Measurements from ENCODE around the gene PPP1R14B.
"Not testable (repeated sequence)": the region's sequence is repeated elsewhere in the genome, so short reads cannot be mapped to it uniquely, and the experiment has no call there.

The PPP1R14B gene

DNA sequence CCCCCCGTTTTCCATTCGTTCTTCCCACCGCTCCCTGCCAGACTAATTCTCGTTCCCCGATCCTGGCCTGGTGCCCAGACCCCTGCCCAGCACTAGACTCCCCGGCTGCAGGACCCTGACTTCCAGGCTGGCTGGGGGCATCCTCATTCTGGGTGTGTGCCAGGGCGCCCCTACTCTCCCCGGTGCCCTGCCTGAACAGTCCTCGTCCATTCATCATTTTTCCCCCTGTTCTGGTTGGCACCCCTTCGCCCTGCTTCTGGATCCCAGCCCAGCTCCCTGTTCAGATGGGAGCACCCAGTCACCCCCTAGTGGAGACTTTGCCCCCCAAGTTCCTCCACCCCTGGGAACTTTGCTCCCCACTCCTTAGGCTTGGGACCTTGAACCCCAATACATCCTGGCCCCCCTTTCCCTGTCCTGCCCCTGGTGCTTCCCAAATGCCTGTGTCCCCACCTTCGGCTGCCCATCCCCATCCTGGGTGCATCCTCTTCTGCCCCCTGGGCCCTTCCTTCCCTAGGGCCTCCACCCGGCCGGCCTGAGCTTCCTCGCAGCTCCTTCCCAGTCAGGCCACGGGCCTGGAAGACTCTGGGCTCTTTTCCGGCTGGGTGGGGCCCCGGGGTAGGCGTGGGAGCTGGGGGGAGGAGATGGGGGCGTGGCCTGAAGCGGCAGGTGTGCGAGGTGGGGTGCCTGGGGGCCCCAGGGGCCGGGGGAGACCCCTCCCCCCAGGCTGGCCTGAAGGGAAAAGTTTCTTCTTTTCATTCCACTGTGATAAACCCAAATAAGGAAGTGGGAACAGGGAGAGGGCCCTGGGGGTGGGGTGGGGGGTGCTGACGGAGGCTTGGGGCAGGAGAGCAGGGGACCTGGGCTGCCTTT, 5.5 kb upstream of the PPP1R14B start:
- Histone ChIP-seq H3K4me3 (ENCODE audit: low read depth in 1 of 5, low read length in 5 of 5) (peak overlapping the region; percentile 73 to 80 (median 78)), H3K27ac (ENCODE audit: low read depth, low read length) (peak overlapping the region; percentile 50)

DNA sequence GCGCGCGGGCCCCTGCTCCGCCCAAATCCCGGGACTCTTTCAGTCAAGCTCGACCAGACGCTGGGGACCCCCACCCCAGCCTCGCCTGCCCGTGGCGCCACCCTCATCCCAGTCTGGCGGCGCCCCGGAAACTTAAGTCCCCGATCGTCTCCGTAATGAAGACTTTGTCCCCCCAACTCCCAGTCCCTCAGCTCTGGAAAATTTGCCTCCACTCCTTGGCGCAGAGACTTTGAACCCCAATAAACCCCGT, 4.9 kb upstream of the PPP1R14B start:
- Histone ChIP-seq H3K4me3 (ENCODE audit: low read depth in 1 of 5, low read length in 5 of 5) (peak overlapping the region; percentile 73 to 80 (median 78)), H3K27me3 (ENCODE audit: control insufficient read depth in 5 of 5, insufficient read depth in 4 of 5, low read length in 5 of 5) (no peaks in the 10 kb centered on the region), H3K27ac (ENCODE audit: low read depth, low read length) (peak overlapping the region; percentile 50), H3K36me3 (ENCODE audit: control insufficient read depth in 5 of 5, insufficient read depth in 5 of 5, low read length in 5 of 5) (peaks cover 0 to 26% (median 25%) of the 10 kb centered on the region in 5 donors), H3K4me1 (ENCODE audit: control insufficient read depth in 5 of 5, insufficient read depth in 5 of 5, low read length in 5 of 5) (peaks cover 2 to 46% (median 43%) of the 10 kb centered on the region in 5 donors), H3K9ac (ENCODE audit: low read length in 5 of 5) (peak overlapping the region in 4 of 5 donors; percentile 82 to 89 (median 84)), H3K9me3 (ENCODE audit: control insufficient read depth in 5 of 5, low read length in 5 of 5) (no peaks in the 10 kb centered on the region)

More for the DNA sequence above, 5.5 kb upstream of the PPP1R14B start:
- H3K9me3 ChIP-seq (ENCODE audit: control insufficient read depth in 5 of 5, low read length in 5 of 5), result no peaks in the 10 kb centered on the region
- H3K27me3 ChIP-seq (ENCODE audit: control insufficient read depth in 5 of 5, insufficient read depth in 4 of 5, low read length in 5 of 5), result no peaks in the 10 kb centered on the region
- H3K4me1 ChIP-seq (ENCODE audit: control insufficient read depth in 5 of 5, insufficient read depth in 5 of 5, low read length in 5 of 5), result peaks cover 0 to 41% (median 39%) of the 10 kb centered on the region in 5 donors
- H3K36me3 ChIP-seq (ENCODE audit: control insufficient read depth in 5 of 5, insufficient read depth in 5 of 5, low read length in 5 of 5), result peaks cover 0 to 30% (median 26%) of the 10 kb centered on the region in 5 donors
- peak overlapping the region in 4 of 5 donors; percentile 82 to 89 (median 84) for H3K9ac ChIP-seq (ENCODE audit: low read length in 5 of 5)

DNA sequence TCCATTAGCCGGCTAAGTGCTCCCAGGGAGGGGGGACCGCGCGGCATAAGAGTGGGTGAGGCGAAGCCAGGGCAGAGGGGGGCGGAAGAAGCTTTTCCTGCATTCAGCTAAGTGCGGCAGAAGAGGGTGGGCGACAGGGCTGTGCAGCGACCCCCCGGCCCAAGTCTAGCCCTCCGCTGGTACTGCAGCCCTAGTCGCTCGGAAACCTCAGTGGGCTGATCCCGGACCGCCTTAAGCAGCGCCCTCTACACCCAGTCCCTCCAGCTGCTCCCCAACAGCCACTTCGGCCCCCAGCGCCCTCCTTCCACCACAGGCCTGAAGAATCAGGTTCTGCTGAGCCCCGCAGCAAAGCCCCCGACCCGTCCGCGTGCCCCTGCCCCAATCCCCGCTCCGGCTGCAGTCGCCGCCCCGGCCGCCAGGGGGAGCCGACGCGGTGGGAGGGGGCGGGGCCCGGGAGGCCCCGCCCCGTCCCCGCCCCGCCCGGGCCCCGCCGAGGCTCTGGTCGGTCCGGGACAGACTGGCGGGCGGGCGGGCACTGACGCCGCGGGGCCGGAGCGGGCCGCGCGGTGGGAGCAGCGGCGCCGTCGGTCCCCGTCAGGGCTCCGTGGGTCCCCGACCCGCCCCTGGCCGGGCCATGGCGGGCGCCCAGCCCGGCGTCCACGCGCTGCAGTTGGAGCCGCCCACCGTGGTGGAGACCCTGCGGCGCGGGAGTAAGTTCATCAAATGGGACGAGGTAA, 4.4 kb upstream of the PPP1R14B start, which contains the start of gene PLCB3:
Gene PLCB3, plus strand, starts transcription at position 515 of the 737 bp plus-strand sequence. Its CDS starts 120 bp downstream, at position 635.
- Histone ChIP-seq H3K27ac (ENCODE audit: low read depth, low read length) (peak within 1 kb of the TSS; percentile 50), H3K4me3 (ENCODE audit: low read depth in 1 of 5, low read length in 5 of 5) (peak within 1 kb of the TSS; percentile 73 to 80 (median 78)), H3K27me3 (ENCODE audit: control insufficient read depth in 5 of 5, insufficient read depth in 4 of 5, low read length in 5 of 5) (no peaks in the 10 kb centered on the region), H3K36me3 (ENCODE audit: control insufficient read depth in 5 of 5, insufficient read depth in 5 of 5, low read length in 5 of 5) (peaks cover 0 to 21% (median 20%) of the 10 kb centered on the region in 5 donors), H3K9me3 (ENCODE audit: control insufficient read depth in 5 of 5, low read length in 5 of 5) (no peaks in the 10 kb centered on the region), H3K9ac (ENCODE audit: low read length in 5 of 5) (peak within 1 kb of the TSS in 4 of 5 donors; percentile 82 to 89 (median 84)), H3K4me1 (ENCODE audit: control insufficient read depth in 5 of 5, insufficient read depth in 5 of 5, low read length in 5 of 5) (peaks cover 2 to 48% (median 44%) of the 10 kb centered on the region in 5 donors)

DNA sequence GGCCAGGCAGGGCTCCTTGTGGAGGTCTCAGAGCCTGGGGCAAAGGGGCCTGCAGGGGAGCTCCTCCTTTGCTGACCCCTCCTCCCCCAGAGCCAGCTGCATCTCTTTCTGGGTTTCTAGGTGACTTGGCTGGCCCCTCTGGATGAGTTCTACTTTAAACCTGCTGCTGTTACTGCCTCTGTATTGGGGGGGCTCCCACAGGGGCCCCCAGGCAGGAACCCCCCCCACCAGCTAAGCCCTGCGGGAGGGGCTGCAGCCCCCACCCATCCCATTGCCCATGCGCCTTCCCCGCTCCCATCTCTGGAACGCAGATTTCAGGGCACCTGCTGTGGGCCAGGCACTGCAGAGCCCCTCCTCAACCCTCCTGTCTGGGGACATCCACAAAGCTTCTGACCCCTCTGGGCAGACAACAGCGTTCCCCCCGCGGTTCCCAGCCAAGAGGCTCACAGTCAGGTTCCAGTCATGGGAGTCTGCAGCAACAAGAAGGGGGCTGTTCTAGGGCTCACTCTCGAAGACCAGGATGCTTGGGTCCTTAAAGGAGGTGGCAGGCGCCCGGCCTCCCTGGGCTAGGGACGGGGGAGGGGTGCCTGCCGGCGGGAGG, 3.8 kb upstream of the PPP1R14B start:
- no peaks in the 10 kb centered on the region for H3K9me3 ChIP-seq (ENCODE audit: control insufficient read depth in 5 of 5, low read length in 5 of 5)
- H3K4me1 ChIP-seq (ENCODE audit: control insufficient read depth in 5 of 5, insufficient read depth in 5 of 5, low read length in 5 of 5), result peaks cover 2 to 54% (median 51%) of the 10 kb centered on the region in 5 donors
- H3K9ac ChIP-seq (ENCODE audit: low read length in 5 of 5), result peak overlapping the region in 4 of 5 donors; percentile 16 to 59 (median 48)
- no peaks in the 10 kb centered on the region for H3K27me3 ChIP-seq (ENCODE audit: control insufficient read depth in 5 of 5, insufficient read depth in 4 of 5, low read length in 5 of 5)
- H3K4me3 ChIP-seq (ENCODE audit: low read depth in 1 of 5, low read length in 5 of 5), result peak overlapping the region in 4 of 5 donors; percentile 47 to 66 (median 64)
- no peak overlapping the region for H3K27ac ChIP-seq (ENCODE audit: low read depth, low read length)
- H3K36me3 ChIP-seq (ENCODE audit: control insufficient read depth in 5 of 5, insufficient read depth in 5 of 5, low read length in 5 of 5), result peaks cover 0 to 15% (median 13%) of the 10 kb centered on the region in 5 donors

DNA sequence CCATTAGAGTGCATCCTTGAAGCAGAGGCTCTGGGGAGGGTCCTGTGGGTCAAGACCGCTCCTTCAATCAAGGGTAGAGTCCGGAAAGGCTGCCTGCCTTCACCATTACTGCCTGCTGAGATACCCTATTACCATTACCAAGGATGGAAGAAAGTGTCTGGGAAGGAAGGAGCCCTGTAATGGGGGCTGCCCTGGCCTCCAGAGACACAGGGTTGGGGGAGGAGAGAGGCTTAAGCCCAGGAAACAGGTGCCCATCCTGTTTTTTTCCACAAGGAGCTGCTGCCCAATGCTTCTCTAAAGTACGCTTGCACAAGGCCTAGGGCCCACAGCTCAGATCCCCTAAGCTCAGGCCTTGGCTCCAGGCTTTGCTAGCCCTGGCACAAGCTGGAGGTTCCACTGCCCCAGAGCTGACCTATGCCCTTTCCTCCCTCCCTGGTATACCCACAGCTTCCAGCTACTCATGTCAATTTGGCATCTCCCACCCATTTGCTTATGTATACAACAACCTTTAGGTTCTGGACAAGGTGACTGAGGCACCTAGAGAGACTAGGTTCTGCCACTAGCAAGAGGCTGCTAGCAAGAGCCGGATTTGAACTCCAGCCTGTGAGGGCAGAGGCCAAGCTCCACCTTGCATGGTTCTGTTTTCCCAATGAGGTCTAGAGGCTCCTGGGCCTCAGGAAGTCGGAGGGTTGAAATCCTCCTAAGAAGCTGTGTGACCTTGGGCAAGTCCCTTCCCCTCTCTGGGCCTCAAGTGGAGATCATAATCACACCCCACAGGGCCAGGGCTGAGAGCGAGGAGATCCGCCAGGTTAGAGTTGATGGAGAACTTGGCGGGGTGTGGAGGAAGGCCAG, 3.0 kb upstream of the PPP1R14B start:
- H3K36me3 ChIP-seq (ENCODE audit: control insufficient read depth in 5 of 5, insufficient read depth in 5 of 5, low read length in 5 of 5), result peaks cover 0 to 8% (median 7%) of the 10 kb centered on the region in 5 donors
- H3K27ac ChIP-seq (ENCODE audit: low read depth, low read length), result no peak overlapping the region
- peak overlapping the region in 1 of 5 donors; percentile 22 for H3K9ac ChIP-seq (ENCODE audit: low read length in 5 of 5)
- no peaks in the 10 kb centered on the region for H3K9me3 ChIP-seq (ENCODE audit: control insufficient read depth in 5 of 5, low read length in 5 of 5)
- peaks cover 2 to 62% (median 58%) of the 10 kb centered on the region in 5 donors for H3K4me1 ChIP-seq (ENCODE audit: control insufficient read depth in 5 of 5, insufficient read depth in 5 of 5, low read length in 5 of 5)
- H3K27me3 ChIP-seq (ENCODE audit: control insufficient read depth in 5 of 5, insufficient read depth in 4 of 5, low read length in 5 of 5), result no peaks in the 10 kb centered on the region
- H3K4me3 ChIP-seq (ENCODE audit: low read depth in 1 of 5, low read length in 5 of 5), result no peak overlapping the region

DNA sequence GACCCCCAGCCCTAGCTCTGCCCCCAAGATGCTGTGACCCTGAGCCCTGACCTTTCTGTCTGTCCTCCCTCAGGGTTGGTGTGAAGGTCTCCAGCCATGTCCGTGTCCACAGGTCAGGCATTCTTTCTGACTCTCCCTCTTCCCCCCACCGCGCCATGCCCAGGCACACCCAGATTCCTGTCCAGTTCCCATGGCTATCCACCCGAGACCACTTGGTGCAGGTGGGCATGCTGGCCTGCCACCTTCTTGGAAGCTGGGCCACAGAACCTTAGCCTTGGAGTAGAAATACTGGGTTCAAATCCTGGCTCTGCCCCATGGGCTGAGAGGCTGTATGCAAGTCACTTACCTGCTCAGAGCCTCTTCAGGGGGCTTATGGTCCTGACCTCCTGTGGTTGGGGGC, 2.3 kb upstream of the PPP1R14B start:
- no peak overlapping the region for H3K9ac ChIP-seq (ENCODE audit: low read length in 5 of 5)
- no peaks in the 10 kb centered on the region for H3K9me3 ChIP-seq (ENCODE audit: control insufficient read depth in 5 of 5, low read length in 5 of 5)
- no peak overlapping the region for H3K27ac ChIP-seq (ENCODE audit: low read depth, low read length)
- peaks cover 0 to 5% (median 3%) of the 10 kb centered on the region in 5 donors for H3K36me3 ChIP-seq (ENCODE audit: control insufficient read depth in 5 of 5, insufficient read depth in 5 of 5, low read length in 5 of 5)
- peaks cover 2 to 64% (median 58%) of the 10 kb centered on the region in 5 donors for H3K4me1 ChIP-seq (ENCODE audit: control insufficient read depth in 5 of 5, insufficient read depth in 5 of 5, low read length in 5 of 5)
- no peak overlapping the region for H3K4me3 ChIP-seq (ENCODE audit: low read depth in 1 of 5, low read length in 5 of 5)
- no peaks in the 10 kb centered on the region for H3K27me3 ChIP-seq (ENCODE audit: control insufficient read depth in 5 of 5, insufficient read depth in 4 of 5, low read length in 5 of 5)

DNA sequence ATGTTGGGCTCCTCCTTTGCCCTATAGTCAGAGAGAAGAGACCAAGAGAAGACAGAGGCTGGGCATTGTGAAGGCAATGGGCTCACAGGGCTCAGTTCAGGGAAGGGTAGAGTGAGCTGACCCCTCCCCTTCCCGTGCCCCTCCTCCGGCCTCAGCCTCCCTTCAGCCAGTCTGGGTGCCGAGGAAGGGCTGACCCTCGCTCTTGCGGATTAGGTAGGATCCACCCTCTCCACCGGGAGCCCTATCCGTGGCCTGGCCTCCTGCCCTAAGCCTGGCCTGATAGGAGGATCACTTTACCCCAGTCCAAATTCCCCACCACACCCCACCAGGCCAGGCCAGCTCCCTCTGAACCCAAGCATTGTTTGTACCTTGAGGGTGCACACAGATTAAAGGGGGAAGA, 1.8 kb upstream of the PPP1R14B start:
- H3K36me3 ChIP-seq (ENCODE audit: control insufficient read depth in 5 of 5, insufficient read depth in 5 of 5, low read length in 5 of 5), result peaks cover 0 to 7% (median 7%) of the 10 kb centered on the region in 5 donors
- no peaks in the 10 kb centered on the region for H3K27me3 ChIP-seq (ENCODE audit: control insufficient read depth in 5 of 5, insufficient read depth in 4 of 5, low read length in 5 of 5)
- H3K27ac ChIP-seq (ENCODE audit: low read depth, low read length), result no peak overlapping the region
- H3K9me3 ChIP-seq (ENCODE audit: control insufficient read depth in 5 of 5, low read length in 5 of 5), result no peaks in the 10 kb centered on the region
- H3K4me1 ChIP-seq (ENCODE audit: control insufficient read depth in 5 of 5, insufficient read depth in 5 of 5, low read length in 5 of 5), result peaks cover 2 to 65% (median 55%) of the 10 kb centered on the region in 5 donors
- no peak overlapping the region for H3K9ac ChIP-seq (ENCODE audit: low read length in 5 of 5)
- no peak overlapping the region for H3K4me3 ChIP-seq (ENCODE audit: low read depth in 1 of 5, low read length in 5 of 5)

DNA sequence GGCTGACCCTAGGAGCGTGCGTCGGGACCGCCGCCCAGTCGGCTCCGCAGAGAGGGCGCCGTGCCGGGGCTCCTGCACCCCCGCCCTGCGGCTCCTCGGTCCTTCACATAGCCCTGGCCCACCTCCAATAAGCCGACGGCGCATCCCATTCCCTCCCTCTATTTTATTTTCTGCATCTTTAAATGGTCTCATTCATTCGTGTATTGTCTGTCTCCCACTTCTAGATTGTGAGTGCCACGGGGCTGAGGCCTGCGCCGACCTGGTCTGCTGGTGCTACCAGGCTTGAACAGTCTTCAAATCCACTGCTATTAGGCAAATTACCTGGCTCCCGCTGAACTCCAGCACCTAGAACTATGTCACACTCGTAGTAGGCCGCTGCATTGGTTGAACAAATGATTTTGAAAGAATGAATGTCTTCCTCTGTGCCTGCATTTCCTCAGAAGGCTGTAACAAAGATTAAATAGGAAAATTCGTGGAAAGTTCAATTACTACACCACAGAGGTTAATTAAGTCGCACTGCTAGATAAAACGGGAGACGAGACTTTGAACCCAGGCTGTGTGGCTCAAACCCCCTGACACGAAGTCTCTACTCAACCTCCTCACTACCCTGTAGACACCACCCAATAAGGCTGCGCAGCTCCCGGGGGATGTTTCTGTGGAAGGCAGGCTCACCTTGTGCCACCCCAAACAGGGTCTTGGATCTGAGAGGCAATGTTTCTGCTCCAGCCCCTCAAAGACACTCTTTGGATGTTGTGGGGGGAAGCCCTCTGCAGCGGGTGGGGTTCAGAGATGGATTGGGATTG, 1.2 kb upstream of the PPP1R14B start:
- Histone ChIP-seq H3K4me3 (ENCODE audit: low read depth in 1 of 5, low read length in 5 of 5) (peak overlapping the region in 4 of 5 donors; percentile 76 to 92 (median 87)), H3K27ac (ENCODE audit: low read depth, low read length) (peak overlapping the region; percentile 94), H3K4me1 (ENCODE audit: control insufficient read depth in 5 of 5, insufficient read depth in 5 of 5, low read length in 5 of 5) (peaks cover 2 to 65% (median 54%) of the 10 kb centered on the region in 5 donors), H3K9ac (ENCODE audit: low read length in 5 of 5) (peak overlapping the region in 4 of 5 donors; percentile 26 to 91 (median 84)), H3K9me3 (ENCODE audit: control insufficient read depth in 5 of 5, low read length in 5 of 5) (no peaks in the 10 kb centered on the region), H3K27me3 (ENCODE audit: control insufficient read depth in 5 of 5, insufficient read depth in 4 of 5, low read length in 5 of 5) (no peaks in the 10 kb centered on the region), H3K36me3 (ENCODE audit: control insufficient read depth in 5 of 5, insufficient read depth in 5 of 5, low read length in 5 of 5) (peaks cover 0 to 14% (median 11%) of the 10 kb centered on the region in 5 donors)

DNA sequence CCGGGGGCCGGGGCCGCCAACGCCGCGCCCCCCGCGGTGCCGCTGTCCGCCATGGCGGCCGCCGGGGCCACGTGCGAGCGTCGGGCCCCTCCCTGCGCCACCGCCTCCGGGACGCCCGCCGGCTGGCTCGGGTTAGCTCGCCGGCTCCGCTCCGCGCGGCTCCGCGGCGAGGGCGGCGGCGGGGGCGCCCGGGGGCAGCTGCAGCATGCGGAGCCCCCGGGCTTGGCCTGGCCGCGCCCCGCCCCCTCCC, 197 bp downstream of the PPP1R14B start:
- H3K4me3 ChIP-seq (ENCODE audit: low read depth in 1 of 5, low read length in 5 of 5), result peak overlapping the region in 2 of 5 donors; percentile 68 to 73

More for the DNA sequence above, 197 bp downstream of the PPP1R14B start:
- peak overlapping the region in 1 of 5 donors; percentile 60 for H3K9ac ChIP-seq (ENCODE audit: low read length in 5 of 5)
- H3K27ac ChIP-seq (ENCODE audit: low read depth, low read length); H3K9me3 ChIP-seq (ENCODE audit: control insufficient read depth in 5 of 5, low read length in 5 of 5); H3K27me3 ChIP-seq (ENCODE audit: control insufficient read depth in 5 of 5, insufficient read depth in 4 of 5, low read length in 5 of 5): not testable (repeated sequence)
- peaks cover 0 to 14% (median 11%) of the 10 kb centered on the region in 5 donors for H3K36me3 ChIP-seq (ENCODE audit: control insufficient read depth in 5 of 5, insufficient read depth in 5 of 5, low read length in 5 of 5)
- peaks cover 2 to 65% (median 54%) of the 10 kb centered on the region in 5 donors for H3K4me1 ChIP-seq (ENCODE audit: control insufficient read depth in 5 of 5, insufficient read depth in 5 of 5, low read length in 5 of 5)

All from subcutaneous abdominal adipose tissue (tissue), 5 donors.